Fibroblast of the aortic adventitia (primary cell): ENCODE data around the gene ARID3B. TPM values are rescaled to one million over a fixed set of nuclear protein-coding genes. Genes with fewer than 3 reads are reported as not detected.
"Not testable (repeated sequence)": the region's sequence is repeated elsewhere in the genome, so short reads cannot be mapped to it uniquely, and the experiment has no call there.

ENCODE experiments used
- DNase-seq: peaks from one replicate; pipeline ENCODE4 v3.0.0-alpha.2; 2010; ENCODE audit warnings: low read depth
- H3K4me3 ChIP-seq: 2 replicates; pipeline ENCODE4 v1.5.1; 2011; ENCODE audit warnings: low read depth, mild to moderate bottlenecking, control low read depth, low read length, moderate library complexity
- total RNA-seq: library from RNA; depleted of rRNA; stranded (reverse); fragments of >200 nt; gene quantifications from 2 replicates; pipeline ENCODE4 v1.2.3, GENCODE V29; 2012; ENCODE audit warnings: low replicate concordance
- TF ChIP-seq, protein P1 (sequence below): IDR thresholded peaks from 2 replicates; pipeline ENCODE4 v1.5.1; 2011; ENCODE audit warnings: mild to moderate bottlenecking, low read length, control low read depth, inconsistent platforms; ENCODE audit not compliant: insufficient read depth

Gene ARID3B
- total RNA-seq, 1 donor, result 2.5 TPM

DNA sequence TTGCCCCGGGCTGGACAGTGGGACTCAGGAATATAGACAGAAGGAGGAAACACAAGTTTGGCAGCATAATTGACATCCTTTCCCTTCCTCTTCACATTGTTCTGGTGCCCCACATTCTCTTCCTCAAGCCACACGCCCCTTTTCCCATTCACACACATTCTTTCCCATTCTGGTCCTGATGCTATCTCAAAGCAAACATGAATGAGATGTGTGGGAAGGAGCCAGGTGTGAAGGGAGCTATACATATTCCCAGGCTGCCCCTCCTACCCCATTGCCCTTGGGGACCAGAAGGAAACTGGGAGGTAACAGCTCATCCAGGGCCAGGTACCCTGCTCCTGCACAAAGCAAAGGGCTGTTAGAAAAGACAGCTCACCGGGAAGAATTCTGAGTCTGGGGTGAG is 51.2 kb downstream of the ARID3B start:
- H3K4me3 ChIP-seq, result no peak overlapping the region
- DNase-seq, result no peak
- TF ChIP-seq, protein P1, sequence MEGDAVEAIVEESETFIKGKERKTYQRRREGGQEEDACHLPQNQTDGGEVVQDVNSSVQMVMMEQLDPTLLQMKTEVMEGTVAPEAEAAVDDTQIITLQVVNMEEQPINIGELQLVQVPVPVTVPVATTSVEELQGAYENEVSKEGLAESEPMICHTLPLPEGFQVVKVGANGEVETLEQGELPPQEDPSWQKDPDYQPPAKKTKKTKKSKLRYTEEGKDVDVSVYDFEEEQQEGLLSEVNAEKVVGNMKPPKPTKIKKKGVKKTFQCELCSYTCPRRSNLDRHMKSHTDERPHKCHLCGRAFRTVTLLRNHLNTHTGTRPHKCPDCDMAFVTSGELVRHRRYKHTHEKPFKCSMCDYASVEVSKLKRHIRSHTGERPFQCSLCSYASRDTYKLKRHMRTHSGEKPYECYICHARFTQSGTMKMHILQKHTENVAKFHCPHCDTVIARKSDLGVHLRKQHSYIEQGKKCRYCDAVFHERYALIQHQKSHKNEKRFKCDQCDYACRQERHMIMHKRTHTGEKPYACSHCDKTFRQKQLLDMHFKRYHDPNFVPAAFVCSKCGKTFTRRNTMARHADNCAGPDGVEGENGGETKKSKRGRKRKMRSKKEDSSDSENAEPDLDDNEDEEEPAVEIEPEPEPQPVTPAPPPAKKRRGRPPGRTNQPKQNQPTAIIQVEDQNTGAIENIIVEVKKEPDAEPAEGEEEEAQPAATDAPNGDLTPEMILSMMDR, result no peak

DNA sequence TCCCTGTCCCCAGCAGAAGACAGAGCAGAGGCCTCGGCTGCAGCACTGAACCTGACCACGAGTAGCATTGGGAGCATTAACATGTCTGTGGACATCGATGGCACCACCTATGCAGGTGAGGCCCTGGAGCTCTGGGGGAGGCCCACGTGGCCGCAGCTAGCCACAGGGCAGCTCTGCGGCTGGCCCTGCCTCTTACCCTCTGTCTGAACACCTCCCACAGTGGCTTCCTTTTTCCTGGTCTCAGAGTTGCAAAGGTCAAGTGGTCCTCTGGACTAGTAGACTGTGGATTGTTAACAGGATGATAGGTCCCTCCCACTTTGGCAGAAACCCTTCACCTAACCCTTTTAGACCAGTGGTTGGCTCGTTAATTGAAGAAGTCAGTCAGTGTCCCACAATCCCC is 52.1 kb downstream of the ARID3B start:
- no peak for DNase-seq
- TF ChIP-seq, protein P1, result no peak
- no peak overlapping the region for H3K4me3 ChIP-seq

DNA sequence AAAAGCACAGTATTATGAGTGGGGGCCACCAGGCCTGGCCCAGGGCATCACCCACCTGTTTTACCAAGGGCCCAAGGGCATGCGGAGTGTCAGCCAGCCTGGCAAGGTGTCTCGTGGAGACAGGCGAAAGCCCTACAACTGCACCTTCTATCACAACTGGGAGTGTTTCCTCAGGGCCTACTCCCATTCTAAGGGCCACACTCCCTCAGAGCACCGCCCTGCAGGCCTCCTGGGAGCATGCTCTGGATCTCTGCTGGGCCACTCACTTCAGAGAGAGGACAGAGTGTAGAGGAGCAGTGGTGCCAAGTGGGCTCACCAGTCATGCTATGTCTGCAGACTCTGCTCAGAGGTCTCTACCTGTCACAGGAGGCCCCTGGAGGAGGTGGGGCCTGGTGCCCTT is 53.4 kb downstream of the ARID3B start:
- TF ChIP-seq, protein P1, result no peak

DNA sequence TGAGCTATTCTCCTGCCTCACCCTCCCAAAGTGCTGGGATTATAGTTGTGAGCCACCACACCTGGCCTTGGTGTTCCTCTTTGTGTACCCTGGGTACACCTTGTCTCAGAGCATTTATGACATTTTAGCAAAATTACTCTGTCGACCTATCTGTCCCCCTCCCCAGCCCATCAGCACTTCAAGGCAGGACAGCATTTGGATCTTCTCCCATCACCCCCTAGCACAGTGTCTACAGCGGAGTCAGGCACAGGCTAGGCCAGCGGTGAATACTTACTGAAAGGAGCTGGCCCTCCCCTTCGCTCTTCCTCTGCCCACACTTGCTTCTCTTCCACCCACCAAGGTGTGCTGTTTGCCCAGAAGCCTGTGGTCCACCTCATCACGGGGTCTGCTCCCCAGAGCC is 54.3 kb downstream of the ARID3B start:
- no peak for DNase-seq
- TF ChIP-seq, protein P1, result no peak
- H3K4me3 ChIP-seq, result no peak overlapping the region

More for the DNA sequence above, 53.4 kb downstream of the ARID3B start:
- H3K4me3 ChIP-seq, result no peak overlapping the region
- no peak for DNase-seq

DNA sequence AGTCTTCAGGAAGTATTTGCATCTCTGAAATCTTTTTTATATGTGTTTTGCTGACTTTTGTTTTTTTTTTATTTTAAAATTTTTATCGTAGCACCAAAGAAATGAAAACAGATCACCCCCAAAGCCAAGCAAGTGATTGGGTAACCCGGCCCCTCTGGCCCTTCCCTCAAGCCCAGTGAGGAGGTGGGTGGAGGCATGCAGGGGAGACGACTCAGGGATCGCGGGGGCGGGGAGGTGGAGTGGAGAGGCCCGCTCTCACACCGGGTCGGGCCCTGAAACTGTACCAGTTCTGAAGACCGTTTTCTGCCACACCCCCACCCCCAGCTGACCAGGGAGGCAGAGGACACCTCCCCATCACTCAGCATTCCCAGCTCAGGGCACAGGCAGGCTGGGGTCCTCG is 55.7 kb downstream of the ARID3B start:
- not testable (repeated sequence) for H3K4me3 ChIP-seq

DNA sequence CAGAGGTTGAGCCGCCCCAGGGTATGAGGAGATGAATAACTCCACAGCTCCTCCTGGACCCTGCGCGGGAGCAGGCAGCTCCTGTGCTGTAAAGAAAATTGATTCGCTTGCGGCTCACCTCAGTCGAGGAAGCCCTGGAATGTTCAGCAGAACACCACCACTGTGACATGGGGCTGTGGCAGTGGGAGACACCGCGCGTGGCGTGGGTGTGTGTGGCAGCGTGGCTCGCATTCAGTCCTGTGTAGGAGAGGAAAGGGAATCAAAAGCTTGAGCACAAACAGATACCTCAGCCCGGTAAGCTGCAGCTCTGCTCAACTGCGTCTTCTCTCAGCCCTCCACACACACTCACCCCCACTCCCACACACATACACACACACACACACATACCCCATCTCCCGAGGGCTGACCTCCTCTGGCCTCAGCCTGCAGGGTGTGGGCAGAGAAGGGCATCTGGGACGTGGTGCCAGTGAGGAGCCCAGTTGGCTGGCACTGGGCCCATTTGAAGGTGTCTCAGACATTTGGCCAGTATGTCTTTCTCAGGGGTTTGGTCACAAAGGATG is 56.2 kb downstream of the ARID3B start:
- H3K4me3 ChIP-seq, result not testable (repeated sequence)

More for the DNA sequence above, 55.7 kb downstream of the ARID3B start:
- not testable (repeated sequence) for DNase-seq

DNA sequence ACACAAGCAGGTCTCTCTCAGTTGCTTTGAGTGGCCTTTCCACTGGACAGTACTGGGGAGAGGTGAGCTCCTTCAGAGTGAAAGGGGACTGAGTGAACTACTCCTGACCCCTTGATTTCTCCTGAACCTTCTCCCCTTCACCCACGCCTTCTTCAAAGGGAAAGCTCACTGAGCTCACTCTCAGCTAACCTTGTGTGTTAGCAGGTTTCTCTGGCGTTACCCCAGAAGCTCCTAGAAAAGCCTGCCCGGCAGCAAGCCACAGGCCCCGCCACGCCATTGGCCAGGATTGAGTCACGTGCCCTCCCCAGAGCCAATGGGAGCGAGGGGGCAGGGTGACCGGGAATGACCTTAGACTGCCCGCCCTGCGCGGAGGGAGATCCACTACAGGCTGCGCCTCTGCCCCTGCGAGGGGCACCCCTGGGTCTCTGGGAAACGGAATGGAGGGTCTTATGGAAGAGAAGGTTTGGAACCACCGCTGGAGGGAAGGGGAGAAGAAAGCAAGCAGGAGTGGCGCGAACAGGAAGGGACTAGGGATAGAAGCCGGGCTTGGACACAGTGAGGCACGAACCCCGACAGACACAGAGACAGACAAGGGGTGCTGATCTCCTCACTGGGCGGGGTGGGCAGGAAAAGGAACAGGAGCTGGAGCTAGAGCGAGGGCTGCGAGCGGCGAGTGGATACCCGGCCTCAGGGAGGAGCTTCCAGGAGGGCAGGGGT is 57.3 kb downstream of the ARID3B start:
- peak; percentile 84 for DNase-seq
- TF ChIP-seq, protein P1, result no peak
- peak overlapping the region; percentile 80 for H3K4me3 ChIP-seq

More for the DNA sequence above, 56.2 kb downstream of the ARID3B start:
- DNase-seq, result not testable (repeated sequence)

DNA sequence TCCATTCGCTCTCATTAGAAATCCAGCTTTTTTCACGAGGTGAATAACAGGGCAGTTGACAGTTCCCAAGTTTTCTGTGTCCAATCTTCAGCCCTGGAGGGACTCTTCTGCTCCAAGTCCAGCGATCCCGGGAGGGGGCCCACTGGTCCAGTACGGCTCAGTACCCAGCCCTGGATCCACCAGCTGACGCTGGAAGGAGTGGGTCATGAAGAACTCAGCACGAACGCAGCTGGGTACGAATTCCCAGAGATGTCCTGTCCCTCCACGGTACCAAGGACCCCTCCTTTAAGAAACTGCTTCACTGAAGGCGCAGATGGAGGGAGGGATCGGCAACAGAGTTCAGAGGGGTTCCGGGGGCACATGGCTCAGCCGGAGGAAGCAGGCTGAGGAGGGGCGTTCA is 58.1 kb downstream of the ARID3B start:
- H3K4me3 ChIP-seq, result peak overlapping the region; percentile 80
- TF ChIP-seq, protein P1, result no peak
- DNase-seq, result no peak
